B cell (primary cell): ENCODE results near the gene UBL4A. TPM values are rescaled to one million over a fixed set of nuclear protein-coding genes. Genes with fewer than 3 reads are reported as not detected.

Experiments used
- ATAC-seq: fragments of 200-7000 bp; cut with Tn5 transposase; one replicate; pipeline ENCODE4 v1.10.0; 2021; ENCODE audit warnings: low read depth, mild to moderate bottlenecking, moderate number of reproducible peaks, moderate library complexity
- CTCF ChIA-PET: fragments of 350-600 bp; sonication (Branson Sonifier 250); formaldehyde crosslinking; loops from one replicate; lab custom pipeline; 2021; ENCODE audit warnings: antibody characterized with exemption, inconsistent platforms; lab: Charles Lee
- POLR2A ChIA-PET: fragments of 350-600 bp; sonication (Branson Sonifier 250); formaldehyde crosslinking; loops from one replicate; lab custom pipeline; 2021; ENCODE audit warnings: antibody characterized with exemption; lab: Charles Lee
- DNase-seq: peaks from one replicate; pipeline ENCODE4 v3.0.0; 2013
- H2AFZ ChIP-seq: 2 replicates; pipeline ENCODE4 v1.6.1; 2012; ENCODE audit warnings: mild to moderate bottlenecking, low read depth, low read length; ENCODE audit not compliant: insufficient read depth, poor library complexity, severe bottlenecking
- H3K27ac ChIP-seq, 2 donors: 1 replicate in 1 of 2; 2 replicates in 1 of 2; pipeline ENCODE4 v1.5.1; 2012 to 2013; ENCODE audit warnings: low read length in 2 of 2, mild to moderate bottlenecking in 2 of 2, moderate library complexity in 1 of 2
- H3K27me3 ChIP-seq, 4 experiments: fragments of 200-600 bp in 1 of 4; sonication (generic) in 1 of 4; replicated peaks in 1 of 4; 1 replicate in 2 of 4; 2 replicates in 2 of 4; pipeline versions ENCODE4 v1.6.1 to v1.7.0; 2013 to 2016; ENCODE audit warnings: low read length in 3 of 4, mild to moderate bottlenecking in 2 of 4, mixed read lengths in 1 of 4, moderate library complexity in 1 of 4; ENCODE audit not compliant: insufficient read depth in 4 of 4, control insufficient read depth in 3 of 4; ENCODE audit errors: control extremely low read depth in 1 of 4
- H3K36me3 ChIP-seq, 2 experiments: replicated peaks in 1 of 2; 1 replicate in 1 of 2; 2 replicates in 1 of 2; pipeline versions ENCODE4 v1.6.1 to v1.7.1; 2013; ENCODE audit warnings: low read length in 1 of 2; ENCODE audit not compliant: insufficient read depth in 2 of 2, control insufficient read depth in 1 of 2; ENCODE audit errors: control extremely low read depth in 1 of 2, extremely low read depth in 1 of 2
- H3K4me1 ChIP-seq, 2 donors: fragments of 200-600 bp in 1 of 2; sonication (generic) in 1 of 2; 1 replicate in 1 of 2; 2 replicates in 1 of 2; pipeline versions ENCODE4 v1.5.1 to v1.6.1; 2013 to 2017; ENCODE audit warnings: low read length in 2 of 2; ENCODE audit not compliant: control insufficient read depth in 2 of 2, insufficient read depth in 2 of 2
- H3K4me2 ChIP-seq: replicated peaks from 2 replicates; pipeline ENCODE3; 2012; ENCODE audit warnings: mild to moderate bottlenecking, low read depth, low read length; ENCODE audit not compliant: poor library complexity, severe bottlenecking
- H3K4me3 ChIP-seq, 5 experiments: fragments of 200-600 bp in 1 of 5; sonication (generic) in 1 of 5; 1 replicate in 3 of 5; 2 replicates in 2 of 5; pipeline versions ENCODE4 v1.5.1 to v1.7.0; 2011 to 2016; ENCODE audit warnings: low read length in 4 of 5, mild to moderate bottlenecking in 4 of 5, low read depth in 2 of 5, control low read depth in 1 of 5, moderate library complexity in 1 of 5; ENCODE audit not compliant: insufficient read depth in 1 of 5; ENCODE audit errors: control extremely low read depth in 1 of 5, extremely low read depth in 1 of 5
- H3K79me2 ChIP-seq: fragments of 200-600 bp; sonication (generic); one replicate; pipeline ENCODE4 v1.6.0; 2016; ENCODE audit warnings: low read length; ENCODE audit not compliant: control insufficient read depth, insufficient read depth
- H3K9ac ChIP-seq: fragments of 200-600 bp; sonication (generic); 2 replicates; pipeline ENCODE4 v1.6.1; 2017; ENCODE audit warnings: mild to moderate bottlenecking, low read length, moderate library complexity
- H3K9me3 ChIP-seq, 3 donors: one replicate each; pipeline versions ENCODE4 v1.6.1 to v1.7.1; 2013; ENCODE audit warnings: low read length in 2 of 3; ENCODE audit not compliant: control insufficient read depth in 2 of 3, insufficient read depth in 1 of 3; ENCODE audit errors: control extremely low read depth in 1 of 3
- H4K20me1 ChIP-seq: 2 replicates; pipeline ENCODE4 v1.6.0; 2012; ENCODE audit warnings: mild to moderate bottlenecking, low read length; ENCODE audit not compliant: insufficient read depth, control insufficient read depth, poor library complexity, severe bottlenecking
- H3K27ac Mint-ChIP-seq: one replicate; pipeline ENCODE4 v1.8.0; 2021; ENCODE audit warnings: mixed read lengths
- H3K27me3 Mint-ChIP-seq: one replicate; pipeline ENCODE4 v1.8.0; 2021; ENCODE audit warnings: mixed read lengths
- H3K4me1 Mint-ChIP-seq: one replicate; pipeline ENCODE4 v1.8.0; 2021; ENCODE audit warnings: mixed read lengths
- H3K4me3 Mint-ChIP-seq: one replicate; pipeline ENCODE4 v1.8.0; 2021; ENCODE audit warnings: mixed read lengths
- H3K9me3 Mint-ChIP-seq: one replicate; pipeline ENCODE4 v1.8.0; 2022; ENCODE audit warnings: mixed read lengths; ENCODE audit not compliant: insufficient read depth
- EZH2 ChIP-seq: IDR thresholded peaks from 2 replicates; pipeline ENCODE4 v1.6.1; 2012; ENCODE audit warnings: borderline replicate concordance, low read depth, mild to moderate bottlenecking, moderate library complexity, low read length; ENCODE audit not compliant: insufficient read depth, poor library complexity, severe bottlenecking
- WGBS: methylation state at CpG from one replicate; pipeline ENCODE4 v1.1.5; 2013; ENCODE audit warnings: missing lambda C conversion rate; ENCODE audit not compliant: insufficient coverage; 5-methylcytosine and 5-hydroxymethylcytosine counted together
- intact Hi-C: fragments of 100-400 bp; cut with micrococcal nuclease; formaldehyde crosslinking; loops from one replicate; pipeline ENCODE4 v1.10.0; 2022
- polyA plus RNA-seq: library from polyadenylated mRNA; depleted of rRNA; stranded (reverse); fragments of >200 nt; gene quantifications from 2 replicates; pipeline ENCODE4 v1.2.3, GENCODE V29; 2012
- total RNA-seq, 2 donors: library from RNA; stranded (reverse); fragments of 120-200 nt in 1 of 2; gene quantifications; 1 replicate in 1 of 2; 2 replicates in 1 of 2; pipeline versions ENCODE4 v1.2.3 to v1.2.4, GENCODE V29; 2013 to 2022
- TF ChIP-seq, protein P1 (sequence below): fragments of 200-600 bp; IDR thresholded peaks from one replicate; pipeline ENCODE4 v1.8.0; 2022; ENCODE audit warnings: antibody characterized with exemption, mild to moderate bottlenecking

UBL4A gene
- total and polyA plus RNA-seq, 2 donors (not counting 1 experiment from before 2014, with no cell fraction given) = 13.1 to 23.3 TPM

DNA sequence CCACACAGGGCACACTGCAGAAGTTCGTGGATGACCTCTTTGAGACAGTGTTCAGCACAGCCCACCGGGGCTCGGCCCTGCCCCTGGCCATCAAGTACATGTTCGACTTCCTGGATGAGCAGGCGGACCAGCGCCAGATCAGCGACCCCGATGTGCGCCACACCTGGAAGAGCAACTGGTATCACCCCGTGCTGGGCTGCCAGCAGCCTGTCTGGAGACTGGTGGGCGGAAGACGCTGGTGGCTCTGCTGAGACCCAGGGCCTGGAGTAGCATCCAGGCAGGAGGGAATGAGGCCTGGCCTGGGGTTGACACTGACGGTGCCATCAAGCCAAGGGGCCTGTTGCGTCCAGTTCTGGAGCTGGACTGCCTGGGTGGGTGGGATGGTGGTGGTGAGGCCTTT is 16.0 kb downstream of the UBL4A start:
- DNase-seq (no peak), ATAC-seq (no peak)
- TF ChIP-seq, protein P1, sequence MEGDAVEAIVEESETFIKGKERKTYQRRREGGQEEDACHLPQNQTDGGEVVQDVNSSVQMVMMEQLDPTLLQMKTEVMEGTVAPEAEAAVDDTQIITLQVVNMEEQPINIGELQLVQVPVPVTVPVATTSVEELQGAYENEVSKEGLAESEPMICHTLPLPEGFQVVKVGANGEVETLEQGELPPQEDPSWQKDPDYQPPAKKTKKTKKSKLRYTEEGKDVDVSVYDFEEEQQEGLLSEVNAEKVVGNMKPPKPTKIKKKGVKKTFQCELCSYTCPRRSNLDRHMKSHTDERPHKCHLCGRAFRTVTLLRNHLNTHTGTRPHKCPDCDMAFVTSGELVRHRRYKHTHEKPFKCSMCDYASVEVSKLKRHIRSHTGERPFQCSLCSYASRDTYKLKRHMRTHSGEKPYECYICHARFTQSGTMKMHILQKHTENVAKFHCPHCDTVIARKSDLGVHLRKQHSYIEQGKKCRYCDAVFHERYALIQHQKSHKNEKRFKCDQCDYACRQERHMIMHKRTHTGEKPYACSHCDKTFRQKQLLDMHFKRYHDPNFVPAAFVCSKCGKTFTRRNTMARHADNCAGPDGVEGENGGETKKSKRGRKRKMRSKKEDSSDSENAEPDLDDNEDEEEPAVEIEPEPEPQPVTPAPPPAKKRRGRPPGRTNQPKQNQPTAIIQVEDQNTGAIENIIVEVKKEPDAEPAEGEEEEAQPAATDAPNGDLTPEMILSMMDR = no peak
- TF ChIP-seq EZH2 = no peak
- Histone ChIP-seq H3K27ac (no peak overlapping the region), H2AFZ (no peak overlapping the region), H3K4me2 (no peak overlapping the region), H3K4me3 (no peak overlapping the region), H3K4me1 (no peaks in the 10 kb centered on the region), H3K9me3 (no peaks in the 10 kb centered on the region), H3K9ac (no peak overlapping the region), H4K20me1 (no peaks in the 10 kb centered on the region), H3K27me3 (no peaks in the 10 kb centered on the region), H3K79me2 (no peaks in the 10 kb centered on the region), H3K36me3 (peaks cover 0 to 32% of the 10 kb centered on the region in 2 experiments)
- ChIA-PET POLR2A (no interaction called here), CTCF (no interaction called here)
- intact Hi-C loops = no loop called here
- no peaks in the 10 kb centered on the region for H3K4me1 Mint-ChIP-seq
- no peaks in the 10 kb centered on the region for H3K9me3 Mint-ChIP-seq
- WGBS = 99% methylated on average over 14 of the region's 14 CpGs
- H3K4me3 Mint-ChIP-seq = no peak overlapping the region
- H3K27me3 Mint-ChIP-seq = no peaks in the 10 kb centered on the region
- H3K27ac Mint-ChIP-seq = no peak overlapping the region

DNA sequence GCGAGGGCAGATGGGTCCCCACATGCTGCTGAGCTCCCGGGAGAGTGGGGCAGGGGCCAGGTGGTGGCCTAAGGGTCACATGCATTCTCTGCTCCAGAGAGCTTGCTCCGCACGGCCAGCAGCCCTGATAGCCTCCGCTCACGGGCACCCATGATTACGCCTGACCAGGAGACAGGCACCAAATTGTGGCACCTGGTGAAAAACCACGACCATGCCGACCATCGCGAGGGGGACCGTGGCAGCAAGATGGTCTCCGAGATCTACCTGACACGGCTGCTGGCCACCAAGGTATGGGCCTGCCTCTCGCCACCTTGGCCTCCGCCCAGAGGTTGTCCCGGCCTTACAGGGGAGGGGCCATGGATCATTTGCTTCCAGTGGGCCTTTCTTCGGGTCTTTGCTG is 16.5 kb downstream of the UBL4A start:
- Mint-ChIP-seq H3K9me3 (no peaks in the 10 kb centered on the region), H3K27me3 (no peaks in the 10 kb centered on the region), H3K27ac (no peak overlapping the region), H3K4me3 (no peak overlapping the region), H3K4me1 (no peaks in the 10 kb centered on the region)
- peaks cover 0 to 32% of the 10 kb centered on the region in 2 experiments for H3K36me3 ChIP-seq
- no peak overlapping the region for H3K4me2 ChIP-seq
- H3K9ac ChIP-seq = no peak overlapping the region
- WGBS = 100% methylated on average over 15 of the region's 18 CpGs
- no peaks in the 10 kb centered on the region for H3K27me3 ChIP-seq
- H3K27ac ChIP-seq = no peak overlapping the region
- H3K9me3 ChIP-seq = no peaks in the 10 kb centered on the region
- H3K79me2 ChIP-seq = no peaks in the 10 kb centered on the region
- H2AFZ ChIP-seq = no peak overlapping the region
- no peaks in the 10 kb centered on the region for H4K20me1 ChIP-seq
- DNase-seq (no peak), ATAC-seq (no peak)
- POLR2A ChIA-PET = no interaction called here
- no peaks in the 10 kb centered on the region for H3K4me1 ChIP-seq
- CTCF ChIA-PET = no interaction called here
- TF ChIP-seq EZH2 = no peak
- TF ChIP-seq, protein P1 = no peak
- H3K4me3 ChIP-seq = no peak overlapping the region
- intact Hi-C loops = no loop called here
